ENCODE results near the gene GCNT4.
"Not testable (repeated sequence)": the region's sequence is repeated elsewhere in the genome, so short reads cannot be mapped to it uniquely, and the experiment has no call there.

GCNT4 gene

DNA sequence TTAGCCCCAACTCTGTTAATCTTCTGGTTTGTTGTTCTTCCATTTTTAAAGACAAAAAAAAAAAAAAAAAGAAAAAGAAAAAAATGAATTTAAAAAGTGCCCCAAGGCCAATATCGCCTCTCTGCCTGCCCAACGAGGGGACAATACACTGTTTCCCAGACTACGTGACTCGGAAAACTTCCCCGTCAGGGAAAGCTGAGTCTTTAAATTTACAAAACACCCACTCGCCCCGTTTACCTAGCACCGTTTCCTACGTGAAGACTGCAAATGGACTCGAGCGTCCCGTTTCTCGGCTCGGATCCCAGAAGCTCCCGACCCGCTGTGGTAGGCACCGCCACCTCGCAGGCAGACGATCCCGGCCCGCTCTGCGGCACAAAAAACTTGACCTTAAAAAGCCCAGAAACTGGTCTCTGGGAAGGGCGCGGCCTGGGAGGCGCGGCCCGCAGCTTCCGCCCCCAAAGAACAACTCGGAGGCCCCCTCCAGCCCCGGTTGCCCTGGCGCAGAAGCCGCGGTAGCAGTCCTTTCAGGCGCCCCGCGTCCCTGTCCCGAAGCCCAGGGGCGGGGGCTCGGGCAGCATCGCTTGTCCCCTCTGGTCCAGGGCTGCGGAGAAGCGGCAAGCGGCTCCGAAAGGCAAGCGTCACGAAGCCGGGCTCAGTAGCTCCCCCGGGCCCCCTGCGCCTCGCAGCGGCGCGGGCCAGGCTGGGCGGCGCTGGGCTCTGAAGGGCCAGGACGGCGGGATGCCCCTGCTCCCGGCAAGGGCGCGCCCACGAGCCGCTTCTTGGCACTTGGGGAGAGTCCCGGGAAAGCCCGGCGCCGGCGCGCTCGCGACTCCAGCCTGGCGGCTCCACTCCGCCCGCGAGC, at the start of gene GCNT4:
GCNT4 (minus strand) TSS at position 367 of the 862 bp plus-strand sequence. CDS start 22,521 bp downstream, outside the sequence.
- peak; percentile 63 for DNase-seq

DNA sequence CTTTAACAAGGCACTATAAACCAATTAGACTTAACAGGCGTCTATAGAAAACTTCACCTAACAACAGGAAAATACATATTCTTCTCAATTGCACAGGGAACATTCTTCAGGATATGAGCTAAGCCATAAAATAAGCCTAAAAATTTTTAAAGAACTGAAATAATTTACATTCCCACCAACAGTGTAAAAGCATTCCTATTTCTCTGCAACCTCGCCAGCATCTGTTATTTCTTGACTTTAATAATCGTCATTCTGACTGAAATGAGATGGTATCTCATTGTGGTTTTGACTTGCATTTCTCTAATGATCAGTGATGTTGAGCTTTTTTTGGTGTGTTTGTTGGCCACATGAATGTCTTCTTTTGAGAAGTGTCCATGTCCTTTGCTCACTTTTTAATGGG, 43.6 kb upstream of the GCNT4 start:
- peak; percentile 9 for DNase-seq

- DNase-seq = no peak
Observed at GRCh38 chr5:75091597-75091996, 39.2 kb upstream of the GCNT4 start.

- no peak for DNase-seq
Observed at GRCh38 chr5:75089662-75090061, 37.3 kb upstream of the GCNT4 start.

DNA sequence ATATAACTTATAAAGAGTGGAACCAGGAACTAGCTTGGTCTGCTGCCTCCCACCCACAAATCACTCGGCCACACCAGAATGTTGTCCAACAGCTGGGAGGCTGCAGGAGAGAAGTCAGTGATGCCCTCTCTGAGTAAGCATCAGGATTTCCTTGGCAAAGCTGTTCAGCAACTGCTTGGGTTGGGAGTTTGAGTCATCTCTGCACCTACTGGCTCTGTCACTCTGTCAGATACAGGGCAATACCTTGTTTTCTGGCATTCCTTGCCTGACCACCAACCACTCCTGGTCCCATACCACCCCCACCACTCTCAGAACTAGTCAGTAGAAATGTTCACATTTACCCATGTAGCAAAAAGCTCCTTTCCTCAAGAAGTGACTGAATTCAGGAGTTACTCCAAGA, 36.8 kb upstream of the GCNT4 start:
- no peak for DNase-seq

GRCh38 chr5:75088648-75089047, 36.3 kb upstream of the GCNT4 start:
- DNase-seq = no peak

GRCh38 chr5:75081510-75081909, 29.2 kb upstream of the GCNT4 start:
- no peak for DNase-seq

DNA sequence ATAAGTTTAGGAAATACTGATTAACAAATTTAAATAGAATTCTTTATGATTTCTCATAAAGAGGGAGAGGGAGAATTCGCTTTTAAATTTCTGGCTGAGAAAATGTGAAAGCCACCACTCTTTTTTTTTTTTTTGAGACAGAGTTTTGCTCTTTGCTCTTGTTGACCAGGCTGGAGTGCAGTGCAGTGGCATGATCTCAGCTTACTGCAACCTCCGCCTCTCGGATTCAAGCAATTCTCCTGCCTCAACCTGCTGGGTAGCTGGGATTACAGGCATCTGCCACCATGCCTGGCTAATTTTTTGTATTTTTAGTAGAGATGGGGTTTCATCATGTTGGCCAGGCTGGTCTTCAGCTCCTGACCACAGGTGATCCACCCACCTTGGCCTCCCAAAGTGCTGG, 27.0 kb upstream of the GCNT4 start:
- not testable (repeated sequence) for DNase-seq

- DNase-seq = no peak
Observed at GRCh38 chr5:75078027-75078426, 25.7 kb upstream of the GCNT4 start.

- DNase-seq = no peak
Observed at GRCh38 chr5:75072061-75072460, 19.7 kb upstream of the GCNT4 start.

GRCh38 chr5:75071100-75071499, 18.7 kb upstream of the GCNT4 start:
- no peak for DNase-seq

- DNase-seq = no peak
Observed at GRCh38 chr5:75067434-75067833, 15.1 kb upstream of the GCNT4 start.

GRCh38 chr5:75062925-75063531, 10.7 kb upstream of the GCNT4 start:
- DNase-seq = no peak

DNA sequence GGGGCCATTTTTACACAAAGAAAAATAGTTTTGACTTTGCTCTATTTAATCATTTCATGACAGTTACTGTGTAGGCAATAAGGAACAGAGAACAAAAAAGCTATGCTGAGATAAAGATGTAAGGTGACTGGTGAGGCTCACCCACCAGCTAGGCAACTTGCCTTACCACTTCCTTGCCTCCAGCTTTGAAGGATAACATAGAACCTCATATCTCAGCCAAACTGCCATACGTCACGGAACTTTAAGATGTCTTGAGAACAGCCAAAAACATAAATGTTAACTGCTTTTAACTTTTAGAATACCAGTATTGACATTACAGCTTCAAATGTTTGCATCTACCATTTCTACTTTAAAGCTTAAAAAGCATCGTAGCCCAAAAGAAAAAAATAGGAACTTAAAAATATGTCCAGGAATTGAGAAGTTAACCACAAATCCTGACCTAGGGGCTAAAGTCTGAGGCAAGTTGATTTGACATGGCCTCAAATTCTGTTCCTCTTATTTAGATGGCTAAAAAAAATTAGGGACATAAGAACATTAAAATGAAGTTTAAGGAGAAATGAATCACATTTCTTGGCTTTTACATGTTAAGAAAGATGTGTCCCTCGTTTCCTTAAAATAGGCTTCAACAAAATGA, 7.7 kb upstream of the GCNT4 start:
- DNase-seq = no peak

GRCh38 chr5:75058986-75059535, 6.7 kb upstream of the GCNT4 start:
- DNase-seq = no peak

- no peak for DNase-seq
Observed at GRCh38 chr5:75057561-75057960, 5.2 kb upstream of the GCNT4 start.

DNA sequence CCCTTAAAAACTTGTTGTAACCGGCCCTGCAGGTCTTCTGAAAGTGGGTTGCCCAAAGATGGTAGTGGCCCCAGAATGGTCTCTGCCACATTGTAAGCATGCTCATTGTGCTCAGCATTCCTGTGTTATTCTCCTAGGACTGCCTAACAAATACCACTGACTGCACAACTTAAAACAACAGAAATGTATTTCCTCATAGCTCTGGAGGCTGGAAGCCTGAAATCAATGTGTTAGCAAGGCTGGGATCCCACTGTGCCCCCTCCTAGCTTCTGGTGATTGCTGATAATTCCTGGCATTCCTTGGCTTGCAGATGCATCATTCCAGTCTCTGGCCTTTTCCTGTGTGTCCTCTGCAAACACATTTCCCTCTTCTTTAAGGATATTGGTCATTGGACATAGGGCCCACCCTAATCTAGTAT, 3.4 kb upstream of the GCNT4 start:
- DNase-seq = peak; percentile 80

- DNase-seq = peak; percentile 51
Observed at GRCh38 chr5:75054134-75054930, 2.0 kb upstream of the GCNT4 start.

DNA sequence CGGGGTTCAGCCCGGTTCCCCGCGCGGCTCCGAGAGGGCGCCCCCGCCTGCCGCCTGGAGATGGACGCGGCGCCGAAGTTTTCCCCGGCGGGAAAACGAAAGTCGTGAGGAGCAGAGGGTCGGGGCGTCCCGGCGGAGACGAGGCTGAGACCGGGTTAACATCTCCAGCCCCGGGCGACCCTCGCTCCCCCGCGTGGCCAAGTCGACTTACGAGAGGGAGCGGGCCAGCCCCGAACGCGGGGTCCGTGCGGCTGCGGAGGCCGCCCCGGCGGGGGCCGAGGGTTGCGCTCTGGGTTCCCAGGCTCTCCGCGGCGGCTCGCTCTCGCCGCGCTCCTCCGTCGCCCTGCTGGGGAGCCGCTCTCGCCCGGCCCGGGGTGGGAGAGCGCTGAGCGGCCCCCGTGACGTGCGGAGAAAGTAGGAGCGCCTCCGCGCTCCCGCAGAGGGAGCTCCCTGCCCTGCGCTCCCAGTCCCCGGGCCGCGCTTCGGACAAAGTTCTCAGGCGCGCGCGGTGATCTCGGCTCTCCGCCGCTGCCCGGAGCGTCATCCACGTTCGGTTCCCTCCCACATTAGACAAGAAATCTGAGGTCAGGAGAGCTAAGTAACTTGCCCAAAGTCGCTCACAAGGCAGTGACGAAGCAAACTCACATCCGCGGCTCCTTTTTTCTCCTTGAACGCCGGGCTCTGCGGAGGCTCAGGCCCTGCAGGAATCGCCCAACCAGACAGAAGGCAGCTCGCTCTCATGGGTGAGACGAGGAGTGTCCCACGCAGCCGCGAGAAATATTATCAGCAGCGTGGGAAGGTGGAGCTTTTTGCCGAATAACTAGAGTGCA, 1.2 kb upstream of the GCNT4 start:
- peak; percentile 86 for DNase-seq

DNA sequence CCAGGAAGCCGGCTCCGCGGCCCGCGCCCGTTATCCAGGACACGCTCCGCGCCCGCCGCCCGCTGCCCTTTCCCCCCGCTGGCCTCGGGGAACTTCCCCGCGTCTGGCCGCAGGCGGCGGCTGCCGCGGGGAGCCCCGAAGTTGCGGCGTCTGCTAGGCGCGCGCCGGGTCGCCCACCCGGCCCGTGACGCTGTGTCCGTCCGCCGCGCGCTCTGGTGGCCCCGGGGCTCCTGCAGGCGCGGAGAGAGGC, 621 bp upstream of the GCNT4 start:
- DNase-seq = no peak

- no peak for DNase-seq
Observed at GRCh38 chr5:75051217-75051751, 1.1 kb downstream of the GCNT4 start.

DNA sequence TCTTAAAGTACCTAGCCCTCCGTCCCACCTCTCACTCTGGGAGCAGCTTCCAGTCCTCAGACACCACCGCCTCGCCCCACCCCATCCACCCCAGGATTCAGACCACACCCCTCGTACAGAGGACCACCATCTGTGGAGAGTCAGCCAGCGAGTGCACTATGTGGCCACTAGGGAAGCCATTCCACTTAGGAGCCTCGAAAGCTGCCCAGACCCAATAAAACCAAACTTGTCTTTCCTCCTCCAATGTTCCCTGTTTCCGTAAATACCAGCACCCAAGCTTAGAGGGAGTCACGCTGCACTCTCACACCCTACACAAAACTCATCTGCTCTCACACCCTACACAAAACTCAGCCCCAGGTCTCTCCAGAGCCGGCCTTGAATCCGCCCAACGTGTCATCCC, 1.9 kb downstream of the GCNT4 start:
- DNase-seq = peak; percentile 64
